ENCODE measurements around the gene FAM83F.

The FAM83F gene

DNA sequence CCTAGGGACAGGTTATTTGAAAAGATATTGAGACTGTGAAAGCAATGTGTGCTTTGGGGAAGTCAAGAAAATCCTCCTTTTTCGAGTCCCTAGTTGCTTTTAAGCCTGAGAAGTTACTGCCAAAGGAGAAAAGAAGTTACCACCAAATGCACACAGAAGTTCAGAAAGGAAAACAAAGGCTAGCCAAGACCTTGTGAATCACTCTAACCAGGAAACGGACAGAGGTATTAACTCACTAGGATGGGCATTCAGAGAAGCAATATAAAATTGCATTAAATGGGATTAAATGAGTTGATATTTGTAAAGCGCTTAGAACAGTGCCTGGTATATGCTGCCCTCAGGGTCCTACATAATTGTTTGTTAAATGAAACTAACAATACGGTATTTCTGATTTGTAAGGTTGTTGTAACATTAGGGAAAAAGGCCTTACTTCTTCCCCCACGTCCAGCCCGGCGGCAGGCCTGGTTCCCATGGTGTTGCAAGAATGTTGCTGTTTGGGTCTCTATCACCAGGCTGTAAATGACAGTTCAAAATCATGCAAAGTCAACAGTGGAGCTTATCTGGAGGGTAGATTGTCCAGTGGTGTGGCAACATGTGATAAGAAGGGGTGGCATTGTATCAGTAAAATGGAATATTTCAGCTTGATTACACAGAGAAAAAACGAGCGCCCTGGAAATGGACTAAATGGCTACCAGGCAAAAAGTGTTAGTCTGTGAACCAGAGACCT is 27.5 kb upstream of the FAM83F start:
- H3K27ac ChIP-seq (ENCODE audit: low read length), result no peak overlapping the region
- H3K4me3 ChIP-seq (ENCODE audit: low read length in 2 of 2), result no peak overlapping the region
- H3K27me3 ChIP-seq (ENCODE audit: control insufficient read depth in 1 of 2, insufficient read depth in 2 of 2, low read length in 2 of 2), result peaks cover 20 to 23% of the 10 kb centered on the region in 2 donors
- no peaks in the 10 kb centered on the region for H3K36me3 ChIP-seq (ENCODE audit: control insufficient read depth in 2 of 2, insufficient read depth in 2 of 2, low read length in 2 of 2)
- H3K4me1 ChIP-seq (ENCODE audit: control insufficient read depth, insufficient read depth, low read length), result no peaks in the 10 kb centered on the region
- H3K9ac ChIP-seq (ENCODE audit: low read length in 2 of 2), result no peak overlapping the region
- H3K9me3 ChIP-seq (ENCODE audit: control insufficient read depth in 2 of 2, low read length in 2 of 2), result no peaks in the 10 kb centered on the region

DNA sequence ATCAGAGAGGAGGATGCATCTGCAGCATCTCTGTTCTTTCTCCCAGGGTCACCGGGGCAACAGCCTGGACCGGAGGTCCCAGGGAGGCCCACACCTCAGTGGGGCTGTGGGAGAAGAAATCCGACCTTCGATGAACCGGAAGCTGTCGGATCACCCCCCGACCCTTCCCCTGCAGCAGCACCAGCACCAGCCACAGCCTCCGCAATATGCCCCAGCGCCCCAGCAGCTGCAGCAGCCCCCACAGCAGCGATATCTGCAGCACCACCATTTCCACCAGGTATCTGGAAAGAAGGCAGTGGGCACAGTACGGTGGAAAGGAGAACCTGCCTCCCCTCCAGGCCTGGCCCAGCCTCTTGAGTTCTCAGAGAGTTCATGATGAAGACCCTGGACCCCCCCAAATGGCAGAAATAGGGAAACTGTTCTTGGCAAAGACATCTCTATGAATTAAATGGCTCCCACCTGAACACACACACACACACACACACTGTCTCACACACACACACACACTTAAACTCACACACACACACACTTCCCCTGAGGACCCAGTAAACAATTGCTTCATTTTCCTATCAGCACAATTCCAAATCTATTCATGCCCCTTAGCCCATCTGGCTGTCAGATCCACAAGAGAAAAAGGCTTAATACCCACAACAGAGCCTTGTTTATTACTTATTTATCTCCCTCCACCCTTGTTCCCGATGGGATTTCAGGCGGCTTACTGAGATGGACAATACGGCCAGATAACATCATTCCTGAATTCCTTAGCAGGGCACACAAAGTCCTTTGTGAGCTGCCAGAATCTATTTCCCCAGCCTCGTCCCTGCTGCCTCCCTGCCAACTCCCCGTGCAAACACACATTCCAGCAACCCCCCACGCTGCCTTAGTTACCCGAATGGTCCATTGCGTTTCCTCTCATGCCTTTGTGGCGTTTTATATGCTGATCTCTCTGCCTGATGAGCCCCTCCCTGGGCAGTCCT is 26.5 kb upstream of the FAM83F start:
- Histone ChIP-seq H3K27me3 (ENCODE audit: control insufficient read depth in 1 of 2, insufficient read depth in 2 of 2, low read length in 2 of 2) (peaks cover 25 to 26% of the 10 kb centered on the region in 2 donors), H3K9ac (ENCODE audit: low read length in 2 of 2) (no peak overlapping the region), H3K9me3 (ENCODE audit: control insufficient read depth in 2 of 2, low read length in 2 of 2) (no peaks in the 10 kb centered on the region), H3K4me3 (ENCODE audit: low read length in 2 of 2) (no peak overlapping the region), H3K36me3 (ENCODE audit: control insufficient read depth in 2 of 2, insufficient read depth in 2 of 2, low read length in 2 of 2) (no peaks in the 10 kb centered on the region), H3K27ac (ENCODE audit: low read length) (no peak overlapping the region), H3K4me1 (ENCODE audit: control insufficient read depth, insufficient read depth, low read length) (no peaks in the 10 kb centered on the region)

DNA sequence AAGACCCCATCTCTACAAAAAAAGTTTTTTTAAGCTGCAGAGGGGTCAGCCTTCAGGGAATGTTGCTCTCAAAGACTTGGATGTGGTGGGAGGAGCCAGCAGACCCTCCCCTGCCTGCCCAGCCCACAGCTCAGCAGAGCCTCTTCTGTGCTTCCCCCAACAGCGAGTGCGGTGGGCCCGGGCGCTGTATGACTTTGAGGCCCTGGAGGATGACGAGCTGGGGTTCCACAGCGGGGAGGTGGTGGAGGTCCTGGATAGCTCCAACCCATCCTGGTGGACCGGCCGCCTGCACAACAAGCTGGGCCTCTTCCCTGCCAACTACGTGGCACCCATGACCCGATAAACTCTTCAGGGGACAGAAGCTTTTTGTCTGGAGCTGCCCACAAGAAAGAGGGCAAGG is 24.0 kb upstream of the FAM83F start:
- no peak overlapping the region for H3K4me3 ChIP-seq (ENCODE audit: low read length in 2 of 2)
- no peak overlapping the region for H3K27ac ChIP-seq (ENCODE audit: low read length)
- H3K36me3 ChIP-seq (ENCODE audit: control insufficient read depth in 2 of 2, insufficient read depth in 2 of 2, low read length in 2 of 2), result no peaks in the 10 kb centered on the region
- no peak overlapping the region for H3K9ac ChIP-seq (ENCODE audit: low read length in 2 of 2)
- H3K27me3 ChIP-seq (ENCODE audit: control insufficient read depth in 1 of 2, insufficient read depth in 2 of 2, low read length in 2 of 2), result peaks cover 24 to 26% of the 10 kb centered on the region in 2 donors
- no peaks in the 10 kb centered on the region for H3K9me3 ChIP-seq (ENCODE audit: control insufficient read depth in 2 of 2, low read length in 2 of 2)
- H3K4me1 ChIP-seq (ENCODE audit: control insufficient read depth, insufficient read depth, low read length), result no peaks in the 10 kb centered on the region

DNA sequence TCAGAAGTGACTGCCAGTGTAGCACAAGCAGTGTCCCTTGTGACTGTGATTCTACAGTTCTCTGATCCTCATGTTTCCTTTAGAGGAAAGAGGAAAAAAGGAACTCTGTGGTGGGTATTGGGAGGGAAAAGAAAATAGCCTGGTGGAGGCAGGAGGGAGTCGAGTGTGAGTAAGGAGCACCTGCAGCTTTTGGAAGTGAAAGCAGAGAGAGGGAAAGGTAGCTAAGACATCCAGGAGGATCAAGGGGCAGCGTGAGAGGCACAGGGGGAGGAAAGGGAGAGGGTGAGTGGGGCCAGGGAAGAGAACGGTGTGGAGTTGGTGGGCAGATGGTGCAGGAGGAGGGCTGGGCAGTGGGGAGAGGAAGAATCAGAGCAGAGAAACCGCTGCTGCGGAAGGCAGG is 22.1 kb upstream of the FAM83F start:
- Histone ChIP-seq H3K9ac (ENCODE audit: low read length in 2 of 2) (no peak overlapping the region), H3K9me3 (ENCODE audit: control insufficient read depth in 2 of 2, low read length in 2 of 2) (no peaks in the 10 kb centered on the region), H3K27ac (ENCODE audit: low read length) (no peak overlapping the region), H3K27me3 (ENCODE audit: control insufficient read depth in 1 of 2, insufficient read depth in 2 of 2, low read length in 2 of 2) (peaks cover 24 to 31% of the 10 kb centered on the region in 2 donors), H3K4me1 (ENCODE audit: control insufficient read depth, insufficient read depth, low read length) (no peaks in the 10 kb centered on the region), H3K4me3 (ENCODE audit: low read length in 2 of 2) (no peak overlapping the region), H3K36me3 (ENCODE audit: control insufficient read depth in 2 of 2, insufficient read depth in 2 of 2, low read length in 2 of 2) (no peaks in the 10 kb centered on the region)

DNA sequence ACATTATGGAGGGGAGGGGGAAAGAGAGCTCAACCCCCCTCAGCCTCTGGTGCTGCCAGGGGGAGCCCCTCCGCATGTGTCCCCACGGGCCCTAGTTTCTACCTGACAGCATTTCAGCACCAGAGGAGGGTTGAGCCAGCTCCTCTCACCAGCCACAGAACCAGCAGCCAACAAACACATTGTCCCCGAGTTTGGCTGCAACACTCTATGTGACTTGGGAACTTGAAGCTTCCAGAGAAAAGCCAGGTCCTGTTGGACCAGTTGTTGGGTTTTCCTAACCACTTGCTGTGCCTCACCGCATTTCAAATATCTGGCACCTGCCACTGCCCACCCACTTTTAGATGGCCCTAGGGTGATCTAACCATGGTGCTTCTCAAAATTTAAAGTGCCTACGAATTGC is 21.1 kb upstream of the FAM83F start:
- Histone ChIP-seq H3K27me3 (ENCODE audit: control insufficient read depth in 1 of 2, insufficient read depth in 2 of 2, low read length in 2 of 2) (peaks cover 23 to 30% of the 10 kb centered on the region in 2 donors), H3K9ac (ENCODE audit: low read length in 2 of 2) (no peak overlapping the region), H3K27ac (ENCODE audit: low read length) (no peak overlapping the region), H3K36me3 (ENCODE audit: control insufficient read depth in 2 of 2, insufficient read depth in 2 of 2, low read length in 2 of 2) (no peaks in the 10 kb centered on the region), H3K9me3 (ENCODE audit: control insufficient read depth in 2 of 2, low read length in 2 of 2) (no peaks in the 10 kb centered on the region), H3K4me3 (ENCODE audit: low read length in 2 of 2) (no peak overlapping the region), H3K4me1 (ENCODE audit: control insufficient read depth, insufficient read depth, low read length) (no peaks in the 10 kb centered on the region)

DNA sequence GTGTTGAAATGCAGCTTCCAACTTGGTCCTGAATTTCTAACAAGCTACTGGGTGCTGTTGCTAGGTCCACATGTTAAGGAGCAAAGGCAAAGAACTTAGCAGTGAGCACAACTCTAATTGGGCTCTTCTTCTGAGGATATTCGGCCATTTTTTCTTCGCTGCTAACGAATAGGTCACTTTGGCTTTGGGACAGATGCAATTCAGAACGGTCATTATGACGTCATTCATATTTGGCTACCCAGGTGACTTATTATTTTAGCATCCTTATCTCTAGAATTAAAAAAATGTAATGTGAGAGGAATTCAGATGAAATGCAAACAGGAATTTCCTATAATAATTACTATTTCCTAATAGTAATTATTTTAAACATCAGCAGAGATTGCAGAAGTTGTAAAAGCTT is 20.7 kb upstream of the FAM83F start:
- H3K36me3 ChIP-seq (ENCODE audit: control insufficient read depth in 2 of 2, insufficient read depth in 2 of 2, low read length in 2 of 2), result no peaks in the 10 kb centered on the region
- H3K9ac ChIP-seq (ENCODE audit: low read length in 2 of 2), result no peak overlapping the region
- peaks cover 20 to 30% of the 10 kb centered on the region in 2 donors for H3K27me3 ChIP-seq (ENCODE audit: control insufficient read depth in 1 of 2, insufficient read depth in 2 of 2, low read length in 2 of 2)
- H3K4me1 ChIP-seq (ENCODE audit: control insufficient read depth, insufficient read depth, low read length), result no peaks in the 10 kb centered on the region
- H3K9me3 ChIP-seq (ENCODE audit: control insufficient read depth in 2 of 2, low read length in 2 of 2), result no peaks in the 10 kb centered on the region
- H3K27ac ChIP-seq (ENCODE audit: low read length), result no peak overlapping the region
- no peak overlapping the region for H3K4me3 ChIP-seq (ENCODE audit: low read length in 2 of 2)

DNA sequence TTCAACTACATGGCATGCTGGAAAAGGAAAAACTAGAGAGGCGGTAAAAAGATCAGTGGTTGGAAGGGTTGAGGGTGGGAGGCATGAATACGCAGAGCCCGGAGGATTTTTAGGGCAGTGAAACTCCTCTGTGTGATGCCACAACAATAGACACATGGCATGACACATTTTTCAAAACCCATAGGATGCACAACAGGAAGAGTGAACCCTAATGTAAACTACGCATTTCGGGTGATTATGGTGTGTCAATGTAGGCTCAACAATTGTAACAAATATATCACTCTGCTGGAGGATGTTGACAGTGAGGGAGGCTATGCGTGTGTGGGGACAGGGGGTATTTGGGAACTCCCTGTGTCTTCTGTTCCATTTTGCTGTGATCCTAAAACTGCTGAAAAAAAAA is 15.7 kb upstream of the FAM83F start:
- H3K4me1 ChIP-seq (ENCODE audit: control insufficient read depth, insufficient read depth, low read length), result no peaks in the 10 kb centered on the region
- no peak overlapping the region for H3K27ac ChIP-seq (ENCODE audit: low read length)
- H3K27me3 ChIP-seq (ENCODE audit: control insufficient read depth in 1 of 2, insufficient read depth in 2 of 2, low read length in 2 of 2), result peaks cover 8 to 28% of the 10 kb centered on the region in 2 donors
- no peak overlapping the region for H3K4me3 ChIP-seq (ENCODE audit: low read length in 2 of 2)
- no peaks in the 10 kb centered on the region for H3K36me3 ChIP-seq (ENCODE audit: control insufficient read depth in 2 of 2, insufficient read depth in 2 of 2, low read length in 2 of 2)
- H3K9me3 ChIP-seq (ENCODE audit: control insufficient read depth in 2 of 2, low read length in 2 of 2), result no peaks in the 10 kb centered on the region
- H3K9ac ChIP-seq (ENCODE audit: low read length in 2 of 2), result no peak overlapping the region

DNA sequence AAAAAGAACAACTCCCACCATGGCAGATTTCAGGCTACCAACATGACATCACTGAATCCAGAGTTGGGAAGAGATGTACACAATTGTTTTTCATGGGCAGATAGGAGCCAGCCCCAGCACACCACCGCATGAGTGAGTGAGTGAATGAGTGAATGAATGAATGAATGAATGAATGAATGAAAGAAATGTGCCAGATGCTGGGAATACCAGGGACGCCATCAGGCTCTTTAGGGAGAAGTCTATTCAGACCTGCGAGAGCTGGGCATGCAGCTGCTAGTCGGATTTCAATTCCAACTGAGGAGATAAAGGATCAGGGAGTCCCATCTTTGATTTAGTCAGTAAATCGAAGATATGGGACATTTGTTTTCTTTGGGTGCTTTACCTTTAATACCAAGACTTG is 15.3 kb upstream of the FAM83F start:
- H3K4me1 ChIP-seq (ENCODE audit: control insufficient read depth, insufficient read depth, low read length), result no peaks in the 10 kb centered on the region
- no peak overlapping the region for H3K27ac ChIP-seq (ENCODE audit: low read length)
- H3K27me3 ChIP-seq (ENCODE audit: control insufficient read depth in 1 of 2, insufficient read depth in 2 of 2, low read length in 2 of 2), result peaks cover 8 to 29% of the 10 kb centered on the region in 2 donors
- H3K9me3 ChIP-seq (ENCODE audit: control insufficient read depth in 2 of 2, low read length in 2 of 2), result no peaks in the 10 kb centered on the region
- no peak overlapping the region for H3K4me3 ChIP-seq (ENCODE audit: low read length in 2 of 2)
- no peaks in the 10 kb centered on the region for H3K36me3 ChIP-seq (ENCODE audit: control insufficient read depth in 2 of 2, insufficient read depth in 2 of 2, low read length in 2 of 2)
- H3K9ac ChIP-seq (ENCODE audit: low read length in 2 of 2), result no peak overlapping the region

DNA sequence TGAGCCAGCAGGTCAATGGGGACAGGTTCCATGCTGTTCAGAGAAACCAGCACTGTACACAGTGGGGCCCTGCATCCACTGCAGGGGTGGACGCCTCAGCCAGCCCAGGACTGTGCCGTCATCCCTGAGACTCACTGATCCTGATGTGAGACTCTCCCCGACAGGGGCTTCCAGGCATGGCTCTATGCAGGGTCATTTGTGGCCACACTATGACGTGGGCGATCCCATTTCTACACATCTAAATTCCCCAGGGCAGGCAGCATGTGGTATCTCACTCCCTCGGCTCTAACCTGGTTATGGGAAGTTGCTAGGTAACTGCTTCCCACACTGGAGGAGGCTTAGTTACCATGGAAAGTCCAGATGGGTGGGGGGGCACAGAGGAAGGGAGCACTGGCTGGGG is 14.2 kb upstream of the FAM83F start:
- H3K4me1 ChIP-seq (ENCODE audit: control insufficient read depth, insufficient read depth, low read length), result no peaks in the 10 kb centered on the region
- no peak overlapping the region for H3K27ac ChIP-seq (ENCODE audit: low read length)
- peaks cover 11 to 31% of the 10 kb centered on the region in 2 donors for H3K27me3 ChIP-seq (ENCODE audit: control insufficient read depth in 1 of 2, insufficient read depth in 2 of 2, low read length in 2 of 2)
- H3K9ac ChIP-seq (ENCODE audit: low read length in 2 of 2), result no peak overlapping the region
- no peak overlapping the region for H3K4me3 ChIP-seq (ENCODE audit: low read length in 2 of 2)
- no peaks in the 10 kb centered on the region for H3K36me3 ChIP-seq (ENCODE audit: control insufficient read depth in 2 of 2, insufficient read depth in 2 of 2, low read length in 2 of 2)
- H3K9me3 ChIP-seq (ENCODE audit: control insufficient read depth in 2 of 2, low read length in 2 of 2), result no peaks in the 10 kb centered on the region

DNA sequence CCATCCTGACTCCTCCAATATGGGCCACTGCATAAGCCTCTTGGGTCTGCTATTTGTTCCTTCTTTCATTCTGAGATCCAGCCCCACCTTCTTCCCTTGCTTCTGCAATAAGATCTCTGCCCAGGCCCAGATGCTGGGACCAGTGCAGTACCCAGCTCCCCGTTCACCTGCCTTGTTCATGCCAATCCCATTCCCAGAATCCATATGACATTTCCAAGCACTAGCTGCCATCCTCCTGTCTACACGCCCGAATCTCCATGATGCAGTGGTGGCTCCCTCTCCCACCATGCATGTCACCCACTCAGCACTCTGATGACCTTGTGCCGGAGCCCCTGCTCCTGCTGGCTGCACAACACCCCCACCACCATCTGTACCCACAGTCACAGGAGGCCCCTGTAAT is 11.4 kb upstream of the FAM83F start:
- no peak overlapping the region for H3K4me3 ChIP-seq (ENCODE audit: low read length in 2 of 2)
- H3K27ac ChIP-seq (ENCODE audit: low read length), result no peak overlapping the region
- H3K9me3 ChIP-seq (ENCODE audit: control insufficient read depth in 2 of 2, low read length in 2 of 2), result no peaks in the 10 kb centered on the region
- no peaks in the 10 kb centered on the region for H3K36me3 ChIP-seq (ENCODE audit: control insufficient read depth in 2 of 2, insufficient read depth in 2 of 2, low read length in 2 of 2)
- H3K4me1 ChIP-seq (ENCODE audit: control insufficient read depth, insufficient read depth, low read length), result no peaks in the 10 kb centered on the region
- H3K9ac ChIP-seq (ENCODE audit: low read length in 2 of 2), result no peak overlapping the region
- peaks cover 8 to 19% of the 10 kb centered on the region in 2 donors for H3K27me3 ChIP-seq (ENCODE audit: control insufficient read depth in 1 of 2, insufficient read depth in 2 of 2, low read length in 2 of 2)

DNA sequence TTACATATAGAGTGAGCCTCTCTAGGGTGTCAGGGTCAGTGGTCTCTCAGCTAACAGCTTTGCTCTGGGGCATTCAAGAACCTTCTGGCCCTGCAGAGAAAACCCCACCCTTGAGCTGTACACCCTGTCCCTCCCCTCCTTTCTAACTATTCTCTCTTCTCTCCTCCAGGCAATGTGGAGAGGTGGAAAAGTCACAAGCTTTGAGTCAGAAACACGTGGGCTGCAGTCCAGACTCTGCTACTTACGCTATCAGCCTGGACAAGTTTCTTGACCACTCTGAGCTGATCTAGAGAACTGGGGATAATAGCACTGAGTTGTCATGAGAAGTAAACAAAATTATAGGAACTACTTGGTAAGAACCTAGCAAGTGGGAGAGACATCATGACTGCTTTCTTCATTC is 10.7 kb upstream of the FAM83F start:
- Histone ChIP-seq H3K27ac (ENCODE audit: low read length) (no peak overlapping the region), H3K4me1 (ENCODE audit: control insufficient read depth, insufficient read depth, low read length) (no peaks in the 10 kb centered on the region), H3K36me3 (ENCODE audit: control insufficient read depth in 2 of 2, insufficient read depth in 2 of 2, low read length in 2 of 2) (no peaks in the 10 kb centered on the region), H3K27me3 (ENCODE audit: control insufficient read depth in 1 of 2, insufficient read depth in 2 of 2, low read length in 2 of 2) (peaks cover 8 to 16% of the 10 kb centered on the region in 2 donors), H3K4me3 (ENCODE audit: low read length in 2 of 2) (no peak overlapping the region), H3K9ac (ENCODE audit: low read length in 2 of 2) (no peak overlapping the region), H3K9me3 (ENCODE audit: control insufficient read depth in 2 of 2, low read length in 2 of 2) (no peaks in the 10 kb centered on the region)

Data from stomach smooth muscle (tissue), 2 donors.